ENCODE measurements around the gene APC2. TPM values are rescaled to one million over a fixed set of nuclear protein-coding genes. Genes with fewer than 3 reads are reported as not detected.

The APC2 gene
- total RNA-seq, 1 experiment from 2014 or later: 1.4 TPM

GRCh38 chr19:1457031-1457739 lies 7.3 kb downstream of the APC2 start:
- no peaks in the 10 kb centered on the region for H4K20me1 ChIP-seq (ENCODE audit: low read length)
- intact Hi-C loops (cut with micrococcal nuclease): no loop called here
- TF ChIP-seq EZH2phosphoT487 (IDR thresholded peaks at IDR 0.05; ENCODE audit: borderline replicate concordance, low read length) (no peak), EZH2 (IDR thresholded peaks at IDR 0.05; ENCODE audit: low read length, unreplicated experiment) (no peak), CTCF (conservative IDR thresholded peaks at IDR 0.05; ENCODE audit: low read depth, low read length) (no peak)
- H3K9ac ChIP-seq (ENCODE audit: low read length): no peak overlapping the region
- no peaks in the 10 kb centered on the region for H3K9me3 ChIP-seq (ENCODE audit: low read length)
- ATAC-seq (no peak), DNase-seq (no peak)
- no peaks in the 10 kb centered on the region for H3F3A ChIP-seq (ENCODE audit: low read length, unreplicated experiment)
- CTCF ChIA-PET: interaction anchor here (0.9 kb wide), 1 partner anchor 89 kb away, joined by 4 read pairs; no protein-coding TSS in a partner anchor
- H3K4me3 ChIP-seq (ENCODE audit: low read length): no peak overlapping the region
- no peak overlapping the region for H2AFZ ChIP-seq (ENCODE audit: low read length)
- no peaks in the 10 kb centered on the region for H3K9me2 ChIP-seq (replicated peaks; ENCODE audit: low read length)
- no peaks in the 10 kb centered on the region for H3K36me3 ChIP-seq (ENCODE audit: low read depth, low read length)
- H3K27ac ChIP-seq (ENCODE audit: low read length): no peak overlapping the region
- no peaks in the 10 kb centered on the region for H3K79me2 ChIP-seq (ENCODE audit: low read length)
- peaks cover 5% of the 10 kb centered on the region for H3K27me3 ChIP-seq (ENCODE audit: low read length)
- POLR2A ChIA-PET (ENCODE audit: unreplicated experiment): no interaction called here
- H3K4me2 ChIP-seq (ENCODE audit: low read length): no peak overlapping the region
- H3K4me1 ChIP-seq (ENCODE audit: insufficient read depth, low read length): peaks cover 10% of the 10 kb centered on the region; the same call in 1 of the 2 replicates
- BruUV-seq (replicated peaks): no TSS peak

- H4K20me1 ChIP-seq (ENCODE audit: low read length): no peaks in the 10 kb centered on the region
- H3K9me3 ChIP-seq (ENCODE audit: low read length): no peaks in the 10 kb centered on the region
- no peaks in the 10 kb centered on the region for H3K9me2 ChIP-seq (replicated peaks; ENCODE audit: low read length)
- no peaks in the 10 kb centered on the region for H3K36me3 ChIP-seq (ENCODE audit: low read depth, low read length)
- BruUV-seq (replicated peaks): no TSS peak
- H3K27me3 ChIP-seq (ENCODE audit: low read length): no peaks in the 10 kb centered on the region
- H3F3A ChIP-seq (ENCODE audit: low read length, unreplicated experiment): no peaks in the 10 kb centered on the region
- H3K79me2 ChIP-seq (ENCODE audit: low read length): no peaks in the 10 kb centered on the region
- no peak overlapping the region for H3K27ac ChIP-seq (ENCODE audit: low read length)
- H3K4me3 ChIP-seq (ENCODE audit: low read length): no peak overlapping the region
- peaks cover 10% of the 10 kb centered on the region; the same call in 1 of the 2 replicates for H3K4me1 ChIP-seq (ENCODE audit: insufficient read depth, low read length)
- H2AFZ ChIP-seq (ENCODE audit: low read length): no peak overlapping the region
- no peak overlapping the region for H3K9ac ChIP-seq (ENCODE audit: low read length)
- ChIA-PET POLR2A (ENCODE audit: unreplicated experiment) (no interaction called here), CTCF (interaction anchor here (0.6 kb wide), 1 partner anchor 59 kb away, joined by 3 read pairs; no protein-coding TSS in a partner anchor)
- ATAC-seq (no peak), DNase-seq (no peak)
- no peak overlapping the region for H3K4me2 ChIP-seq (ENCODE audit: low read length)
- intact Hi-C loops (cut with micrococcal nuclease): no loop called here
- TF ChIP-seq CTCF (conservative IDR thresholded peaks at IDR 0.05; ENCODE audit: low read depth, low read length): no peak
These were observed 8.0 kb downstream of the APC2 start for GRCh38 chr19:1457892-1458291.

GRCh38 chr19:1459479-1459878 lies 9.6 kb downstream of the APC2 start:
- H2AFZ ChIP-seq (ENCODE audit: low read length): no peak overlapping the region
- ChIA-PET POLR2A (ENCODE audit: unreplicated experiment) (no interaction called here), CTCF (no interaction called here)
- DNase-seq (no peak), ATAC-seq (no peak)
- no peaks in the 10 kb centered on the region for H3K9me2 ChIP-seq (replicated peaks; ENCODE audit: low read length)
- H3K9ac ChIP-seq (ENCODE audit: low read length): no peak overlapping the region
- no peaks in the 10 kb centered on the region for H3K27me3 ChIP-seq (ENCODE audit: low read length)
- H3K36me3 ChIP-seq (ENCODE audit: low read depth, low read length): no peaks in the 10 kb centered on the region
- no peak overlapping the region for H3K27ac ChIP-seq (ENCODE audit: low read length)
- H3K9me3 ChIP-seq (ENCODE audit: low read length): no peaks in the 10 kb centered on the region
- TSS peak; percentile 7 for BruUV-seq (replicated peaks)
- H3F3A ChIP-seq (ENCODE audit: low read length, unreplicated experiment): no peaks in the 10 kb centered on the region
- intact Hi-C loops (cut with micrococcal nuclease): no loop called here
- no peak overlapping the region for H3K4me3 ChIP-seq (ENCODE audit: low read length)
- no peaks in the 10 kb centered on the region for H3K79me2 ChIP-seq (ENCODE audit: low read length)
- no peak for TF ChIP-seq EZH2 (IDR thresholded peaks at IDR 0.05; ENCODE audit: low read length, unreplicated experiment)
- TF ChIP-seq CTCF (conservative IDR thresholded peaks at IDR 0.05; ENCODE audit: low read depth, low read length): no peak
- TF ChIP-seq EZH2phosphoT487 (IDR thresholded peaks at IDR 0.05; ENCODE audit: borderline replicate concordance, low read length): no peak
- H4K20me1 ChIP-seq (ENCODE audit: low read length): no peaks in the 10 kb centered on the region
- H3K4me2 ChIP-seq (ENCODE audit: low read length): no peak overlapping the region
- peaks cover 6% of the 10 kb centered on the region; the same call in 1 of the 2 replicates for H3K4me1 ChIP-seq (ENCODE audit: insufficient read depth, low read length)

Measured in PC-3 (cell line).